H54 (cell line): ENCODE results near the gene HEMK1.

ENCODE experiments used
- DNase-seq: peaks from one replicate; pipeline ENCODE4 v3.0.0; 2011; ENCODE audit warnings: low spot score, mixed read lengths; ENCODE audit not compliant: insufficient read length
- FAIRE-seq: peaks from 3 replicates; lab custom pipeline; 2011; peaks lifted over from hg19 to GRCh38; lab: Jason Lieb, UNC
- POLR2A ChIP-seq: IDR thresholded peaks from 2 replicates; pipeline ENCODE4 v1.6.1; 2011; ENCODE audit warnings: low read depth, mild to moderate bottlenecking, low read length

The HEMK1 gene

GRCh38 chr3:50554553-50554952, 14.8 kb upstream of the HEMK1 start:
- no peak for TF ChIP-seq POLR2A
- FAIRE-seq (no peak), DNase-seq (peak; percentile 55)

GRCh38 chr3:50557106-50557505, 12.2 kb upstream of the HEMK1 start:
- no peak for TF ChIP-seq POLR2A
- no peak for DNase-seq
- no peak for FAIRE-seq

- DNase-seq (no peak), FAIRE-seq (no peak)
- TF ChIP-seq POLR2A = no peak
Observed at GRCh38 chr3:50557915-50558314, 11.4 kb upstream of the HEMK1 start.

- FAIRE-seq = no peak
- no peak for DNase-seq
- TF ChIP-seq POLR2A = 0 out of 2 replicates have a peak, but pooled peaks have one; percentile 15
Observed at GRCh38 chr3:50559702-50560101, 9.6 kb upstream of the HEMK1 start.

- TF ChIP-seq POLR2A = no peak
- DNase-seq (peak; percentile 69), FAIRE-seq (peak; percentile 27)
Observed at GRCh38 chr3:50562861-50563260, 6.5 kb upstream of the HEMK1 start.

GRCh38 chr3:50563867-50564266, 5.5 kb upstream of the HEMK1 start:
- TF ChIP-seq POLR2A = no peak
- no peak for DNase-seq
- FAIRE-seq = no peak

- no peak for TF ChIP-seq POLR2A
- no peak for DNase-seq
- FAIRE-seq = no peak
Observed at GRCh38 chr3:50564321-50564720, 5.0 kb upstream of the HEMK1 start.

GRCh38 chr3:50567011-50567385, 2.3 kb upstream of the HEMK1 start:
- no peak for FAIRE-seq
- DNase-seq = no peak
- no peak for TF ChIP-seq POLR2A

GRCh38 chr3:50567386-50568167, 1.7 kb upstream of the HEMK1 start, which contains the start of gene C3orf18:
C3orf18 (minus strand) TSS chr3:50567747; CDS start chr3:50565699, 2,048 bp downstream.
- FAIRE-seq (no peak), DNase-seq (peak; percentile 88)

GRCh38 chr3:50570508-50571279, 1.4 kb downstream of the HEMK1 start:
- DNase-seq (no peak), FAIRE-seq (no peak)
- no peak for TF ChIP-seq POLR2A

More at GRCh38 chr3:50567386-50568167, 1.7 kb upstream of the HEMK1 start, which contains the start of gene C3orf18:
- TF ChIP-seq POLR2A = 0 out of 2 replicates have a peak, but pooled peaks have one; percentile 14

- TF ChIP-seq POLR2A = no peak
- FAIRE-seq (no peak), DNase-seq (no peak)
Observed at GRCh38 chr3:50571486-50571885, 2.2 kb downstream of the HEMK1 start.

- no peak for TF ChIP-seq POLR2A
- FAIRE-seq = no peak
- DNase-seq = peak; percentile 75
Observed at GRCh38 chr3:50572158-50572557, 2.8 kb downstream of the HEMK1 start.

- TF ChIP-seq POLR2A = no peak
- DNase-seq = no peak
- FAIRE-seq = no peak
Observed at GRCh38 chr3:50572801-50573371, 3.6 kb downstream of the HEMK1 start.
